NT2/D1 (cell line): Measurements from ENCODE around the gene FSTL4.

Experiments used
- SUZ12 ChIP-seq: IDR thresholded peaks from 2 replicates; pipeline ENCODE4 v1.6.1; 2011; ENCODE audit not compliant: insufficient read length, insufficient read depth; ENCODE audit errors: extremely low read depth
- ZNF274 ChIP-seq: IDR thresholded peaks from 2 replicates; pipeline ENCODE4 v1.6.1; 2011; ENCODE audit warnings: mild to moderate bottlenecking, low read depth, low read length

- no peak for TF ChIP-seq ZNF274
- TF ChIP-seq SUZ12 = no peak
Observed at GRCh38 chr5:133214153-133214820, 398.1 kb downstream of the FSTL4 start.
